ENCODE data around the gene XPR1.
"Not testable (repeated sequence)": the region's sequence is repeated elsewhere in the genome, so short reads cannot be mapped to it uniquely, and the experiment has no call there.

Gene XPR1

DNA sequence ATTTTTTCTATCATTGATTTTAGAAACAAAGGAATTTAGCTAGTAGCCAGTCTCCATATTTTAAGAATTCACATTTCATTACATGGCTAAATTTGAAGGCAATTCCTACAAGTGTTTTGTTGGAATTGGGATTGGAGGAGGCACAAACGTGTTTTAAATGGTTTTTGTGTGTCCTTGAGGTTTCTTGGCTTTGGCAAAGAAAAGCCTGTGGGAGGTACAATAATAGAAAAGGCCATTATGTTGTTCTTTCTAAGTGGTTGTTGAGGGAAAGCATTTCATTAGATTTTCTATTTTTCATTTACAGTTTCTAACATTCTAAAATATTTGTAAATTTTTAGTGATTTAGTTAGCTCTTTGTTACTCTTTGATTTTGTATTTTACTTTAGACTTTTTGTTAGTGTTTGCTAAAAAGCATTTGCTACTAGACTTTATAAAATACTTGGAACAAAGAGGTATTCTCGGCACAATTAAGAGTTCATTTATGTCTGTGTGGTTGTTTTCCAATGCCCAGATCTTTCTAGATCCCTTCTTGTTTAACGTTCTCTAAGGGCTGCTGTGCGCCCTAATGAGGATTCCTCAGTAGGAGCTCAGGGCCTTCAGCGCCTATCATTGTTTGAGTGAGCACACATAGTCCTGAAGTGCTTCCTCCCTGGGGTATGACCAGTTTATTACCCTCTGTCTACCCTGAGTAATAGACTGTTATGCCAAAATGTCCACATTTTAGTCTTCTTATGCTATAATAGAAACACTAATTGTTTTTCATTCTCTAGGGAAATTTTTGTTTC, 210.9 kb downstream of the XPR1 start:
- no peak for DNase-seq

DNA sequence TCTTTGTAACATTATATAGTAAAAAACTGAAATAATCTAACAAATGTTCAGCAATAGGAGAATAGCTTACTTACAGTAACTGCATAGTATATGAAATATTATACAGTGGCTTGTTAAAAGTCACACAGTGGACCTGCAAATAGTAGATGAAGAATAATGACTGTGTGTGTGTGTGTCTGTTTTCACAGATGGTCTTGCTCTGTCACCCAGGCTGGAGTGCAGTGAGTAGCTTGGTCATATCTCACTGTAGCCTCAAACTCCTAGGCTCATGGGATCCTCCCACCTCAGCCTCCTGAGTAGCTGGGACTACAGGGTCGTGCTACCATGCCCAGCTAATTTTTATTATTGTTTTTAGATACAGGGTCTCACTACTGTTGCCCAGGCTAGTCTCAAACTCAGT, 213.5 kb downstream of the XPR1 start:
- no peak for DNase-seq

DNA sequence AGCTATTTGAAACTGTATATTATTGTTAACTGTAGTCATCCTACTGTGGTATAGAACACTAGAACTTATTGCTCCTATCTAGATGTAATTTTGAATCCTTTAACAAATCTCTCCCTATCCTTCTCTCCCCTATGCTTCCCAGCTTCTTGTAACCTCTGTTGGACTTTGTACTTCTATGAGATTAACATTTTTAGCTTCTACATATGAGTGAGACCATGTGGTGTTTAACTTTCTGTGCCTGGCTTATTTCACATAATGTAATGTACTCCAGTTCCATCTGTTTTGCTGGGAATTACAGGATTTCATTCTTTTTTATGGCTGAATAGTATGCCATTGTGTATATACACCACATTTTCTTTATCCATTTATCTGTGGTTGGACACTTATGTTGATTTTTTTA, 216.4 kb downstream of the XPR1 start:
- no peak for DNase-seq

DNA sequence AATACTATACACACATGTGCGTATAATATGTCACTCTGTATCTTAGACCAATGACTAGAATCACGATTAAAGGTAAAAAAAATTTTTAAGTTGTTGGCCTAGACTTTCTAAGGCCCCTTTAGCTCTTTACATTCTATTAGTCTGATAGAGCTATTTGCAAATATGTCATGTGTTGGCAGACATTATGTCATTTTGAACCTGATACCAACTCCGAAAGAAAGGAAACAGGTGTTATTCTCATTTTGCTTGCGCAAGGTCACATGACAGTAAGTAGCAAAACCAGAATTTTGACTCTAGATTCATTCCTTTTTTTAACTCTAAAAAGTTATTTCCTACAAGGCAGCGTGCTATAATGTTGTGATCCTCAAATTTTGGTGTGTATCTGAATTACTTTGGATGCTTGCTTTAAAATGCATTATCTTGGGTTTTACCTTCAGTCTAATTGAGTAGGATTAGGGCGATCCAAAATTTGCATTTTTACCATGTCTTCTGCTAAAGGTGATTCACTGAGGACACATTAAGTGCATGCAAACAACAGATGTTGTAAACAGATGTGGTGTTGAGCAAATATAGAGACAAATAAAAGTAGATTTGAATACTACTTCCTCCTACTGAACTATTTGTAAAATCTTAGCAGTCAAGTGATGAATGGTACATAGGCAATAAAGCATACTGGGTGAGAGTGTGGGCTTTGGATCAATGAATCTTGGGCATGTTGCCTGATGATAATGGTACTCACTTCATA, 217.4 kb downstream of the XPR1 start:
- peak in 1 of 2 donors; percentile 1 for DNase-seq

DNA sequence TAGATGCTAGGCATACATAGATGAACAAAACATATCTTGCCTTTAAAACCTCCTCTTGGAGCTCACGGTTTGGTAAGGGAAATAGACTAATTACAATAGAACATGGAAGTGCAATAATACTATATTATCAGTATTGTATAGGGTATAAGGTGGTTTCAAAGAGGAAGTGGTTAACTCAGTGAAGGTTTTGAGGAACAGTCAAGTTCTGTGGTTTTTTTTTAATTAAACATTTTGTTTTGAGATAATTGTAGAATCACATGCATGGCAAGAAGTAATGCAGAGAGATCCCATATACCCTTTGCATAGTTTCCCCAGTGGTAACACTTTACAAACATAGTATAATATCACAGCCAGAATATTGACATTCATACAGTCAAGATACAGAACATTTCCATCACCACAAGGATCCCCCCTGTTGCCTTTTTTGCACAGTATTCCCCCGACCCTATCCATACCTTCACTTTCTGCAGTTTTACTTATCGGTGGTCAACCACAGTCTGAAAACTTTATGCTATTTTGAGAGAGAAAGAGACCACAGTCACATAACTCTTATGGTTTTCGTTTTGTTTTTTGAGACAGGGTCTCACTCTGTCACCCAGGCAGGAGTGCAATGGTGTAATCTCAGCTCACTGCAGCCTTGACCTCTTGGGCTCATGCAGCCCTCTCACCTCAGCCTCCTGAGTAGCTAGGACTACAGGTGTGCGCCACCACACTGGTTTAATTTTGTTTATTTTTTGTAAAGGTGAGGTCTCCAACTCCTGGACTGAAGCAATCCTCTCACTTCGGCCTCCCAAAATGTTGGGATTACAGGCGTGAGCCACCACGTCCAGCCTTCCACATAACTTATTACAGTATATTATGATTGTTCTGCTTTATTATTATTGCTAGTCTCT, 220.4 kb downstream of the XPR1 start:
- peak in 1 of 2 donors; percentile 18 for DNase-seq

DNA sequence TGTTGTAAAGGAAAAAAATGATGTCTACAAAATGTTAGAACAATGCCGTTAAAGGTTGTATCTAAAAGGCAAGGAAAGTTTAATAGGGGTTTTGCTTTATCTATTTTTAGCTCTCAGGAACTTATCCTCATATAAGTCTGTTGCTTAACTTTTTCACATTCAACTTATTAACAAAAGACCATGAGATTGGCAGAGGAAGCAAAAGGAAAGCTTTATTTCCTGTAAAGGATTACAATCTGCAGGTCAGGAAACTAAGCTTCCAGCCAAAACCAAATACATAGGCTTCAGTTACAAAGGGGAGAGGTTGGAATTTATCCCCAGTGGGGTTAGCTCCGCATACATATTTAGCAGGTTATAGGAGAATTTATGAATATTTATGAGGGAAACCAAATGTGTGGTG, 222.2 kb downstream of the XPR1 start:
- DNase-seq = no peak

DNA sequence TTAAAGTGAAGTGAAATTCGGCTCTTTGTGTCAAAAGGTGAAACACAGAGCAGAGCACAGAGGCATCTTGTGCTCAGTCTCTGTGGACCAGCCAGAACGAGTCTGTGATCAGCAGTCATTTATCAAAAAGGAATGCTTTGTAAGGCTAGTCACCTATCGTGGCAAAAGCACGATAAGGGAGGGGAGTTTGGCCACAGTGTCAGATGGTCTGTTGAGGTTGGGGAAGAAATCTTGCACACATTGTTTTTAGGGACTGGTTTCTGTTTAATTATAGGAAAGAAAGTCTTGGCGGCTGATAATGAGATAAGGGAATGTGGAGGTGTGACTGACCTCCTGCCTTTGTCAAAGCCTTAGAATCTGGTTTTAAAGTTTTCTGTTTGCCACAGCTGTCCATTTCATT, 222.6 kb downstream of the XPR1 start:
- no peak for DNase-seq

DNA sequence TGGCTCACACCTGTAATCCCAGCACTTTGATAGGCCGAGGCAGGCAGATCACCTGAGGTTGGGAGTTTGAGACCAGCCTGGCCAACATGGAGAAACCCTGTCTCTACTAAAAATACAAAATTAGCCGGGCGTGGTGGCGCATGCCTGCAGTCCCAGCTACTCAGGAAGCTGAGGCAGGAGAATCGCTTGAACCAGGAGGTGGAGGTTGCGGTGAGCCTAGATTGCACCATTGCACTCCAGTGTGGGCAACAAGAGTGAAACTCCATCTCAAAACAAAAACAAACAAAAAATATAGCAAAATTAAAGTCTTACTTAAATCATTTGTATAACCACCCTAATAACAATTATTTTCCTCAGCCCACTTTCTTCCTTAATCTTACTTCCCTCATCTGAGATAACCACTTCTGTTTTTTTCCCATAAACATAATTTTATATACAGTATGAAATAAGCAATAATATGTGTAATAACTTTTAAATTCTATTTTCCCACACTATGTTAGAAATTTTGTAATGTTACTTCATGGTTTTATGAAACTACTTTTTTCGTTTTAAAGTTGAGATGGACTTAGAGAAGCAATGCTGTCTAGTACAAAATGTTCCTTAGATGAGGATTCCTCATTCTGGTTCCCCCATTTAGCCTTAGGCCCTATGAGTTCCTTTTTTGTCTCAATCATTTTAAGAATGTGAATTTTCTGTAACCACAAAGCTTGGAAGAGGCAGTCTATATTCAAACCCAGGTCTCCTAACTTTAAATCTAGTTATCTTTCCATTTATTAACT, 226.3 kb downstream of the XPR1 start:
- not testable (repeated sequence) for DNase-seq

DNA sequence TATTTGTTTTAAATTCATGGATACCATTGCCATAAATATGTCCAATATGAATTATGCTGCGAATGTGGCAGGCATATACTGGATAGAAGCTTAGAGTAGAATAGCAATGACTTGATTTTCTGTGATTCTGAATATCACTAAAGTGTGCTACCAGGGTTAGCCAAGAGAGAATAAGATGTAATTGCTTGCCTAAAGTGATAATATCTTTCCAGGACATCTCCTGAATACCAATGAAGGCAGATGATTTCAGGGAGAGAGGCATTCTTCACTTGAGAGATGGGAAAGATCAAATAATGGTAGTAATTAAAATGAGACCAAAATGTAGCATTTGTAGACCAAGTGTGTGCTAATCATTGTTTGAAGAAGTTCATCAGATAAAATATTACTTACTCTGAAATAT, 227.5 kb downstream of the XPR1 start:
- DNase-seq = no peak

DNA sequence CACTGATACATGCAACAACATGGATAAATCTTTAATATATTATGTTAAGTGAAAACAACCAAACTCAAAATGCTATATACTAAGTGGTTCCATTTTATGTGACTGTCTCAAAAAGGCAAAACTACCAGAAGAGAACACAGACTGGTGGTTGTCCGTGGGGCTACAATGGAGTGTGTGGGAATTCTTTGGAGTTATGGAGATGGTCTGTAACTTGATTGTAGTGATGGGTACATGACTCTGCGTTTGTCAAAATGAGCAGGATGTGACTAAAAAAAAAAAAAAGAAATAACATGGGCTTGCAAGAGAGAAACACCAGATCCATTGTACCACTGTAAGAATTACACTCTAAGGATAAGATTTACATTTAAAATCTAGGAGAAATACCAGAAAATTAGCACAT, 228.7 kb downstream of the XPR1 start:
- no peak for DNase-seq

DNA sequence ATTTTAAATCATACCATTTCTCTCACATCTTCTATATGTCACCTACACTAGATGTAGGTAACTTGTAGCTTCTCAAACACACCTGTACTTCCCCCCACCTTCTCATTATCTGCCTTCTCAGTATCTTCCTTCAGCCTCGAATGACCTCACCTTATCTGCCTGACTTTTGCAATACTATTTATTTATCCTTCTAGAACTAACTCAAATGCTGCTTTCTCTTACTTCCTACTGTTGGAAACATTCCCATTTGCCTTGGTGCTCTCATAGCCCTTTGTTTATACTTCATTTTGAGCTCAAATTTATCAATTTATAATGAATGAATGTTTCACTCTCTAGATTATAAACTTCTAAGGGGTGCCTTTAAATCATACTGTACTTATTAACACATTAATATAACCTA, 230.5 kb downstream of the XPR1 start:
- DNase-seq = no peak

DNA sequence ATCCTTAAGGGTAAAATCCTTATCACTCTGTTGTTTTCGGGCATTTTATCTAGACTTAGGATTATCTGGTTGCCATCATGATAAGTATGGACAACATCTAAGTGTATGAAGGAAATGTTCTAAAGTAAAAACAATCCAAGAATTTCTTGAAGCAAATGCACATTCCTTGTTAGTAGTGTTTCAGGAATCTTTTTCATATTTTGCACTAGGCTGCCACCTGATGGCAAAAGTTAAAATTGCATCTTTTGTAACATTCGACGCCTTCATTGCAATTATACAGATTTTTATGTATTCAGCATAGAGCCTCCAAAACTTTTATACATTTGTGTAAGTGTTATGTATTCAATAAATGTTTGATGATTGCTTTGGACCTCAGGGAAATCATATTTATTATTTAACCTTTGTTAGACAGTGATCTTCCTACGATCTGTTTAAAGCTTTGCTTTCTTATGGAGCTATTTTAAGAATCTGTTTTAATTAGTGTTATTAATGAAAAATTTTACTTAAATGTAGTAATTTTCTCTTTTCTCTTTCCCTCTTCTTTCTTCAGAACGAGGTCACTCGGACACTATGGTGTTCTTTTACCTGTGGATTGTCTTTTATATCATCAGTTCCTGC, 231.4 kb downstream of the XPR1 start:
- peak in 1 of 2 donors; percentile 22 for DNase-seq

DNA sequence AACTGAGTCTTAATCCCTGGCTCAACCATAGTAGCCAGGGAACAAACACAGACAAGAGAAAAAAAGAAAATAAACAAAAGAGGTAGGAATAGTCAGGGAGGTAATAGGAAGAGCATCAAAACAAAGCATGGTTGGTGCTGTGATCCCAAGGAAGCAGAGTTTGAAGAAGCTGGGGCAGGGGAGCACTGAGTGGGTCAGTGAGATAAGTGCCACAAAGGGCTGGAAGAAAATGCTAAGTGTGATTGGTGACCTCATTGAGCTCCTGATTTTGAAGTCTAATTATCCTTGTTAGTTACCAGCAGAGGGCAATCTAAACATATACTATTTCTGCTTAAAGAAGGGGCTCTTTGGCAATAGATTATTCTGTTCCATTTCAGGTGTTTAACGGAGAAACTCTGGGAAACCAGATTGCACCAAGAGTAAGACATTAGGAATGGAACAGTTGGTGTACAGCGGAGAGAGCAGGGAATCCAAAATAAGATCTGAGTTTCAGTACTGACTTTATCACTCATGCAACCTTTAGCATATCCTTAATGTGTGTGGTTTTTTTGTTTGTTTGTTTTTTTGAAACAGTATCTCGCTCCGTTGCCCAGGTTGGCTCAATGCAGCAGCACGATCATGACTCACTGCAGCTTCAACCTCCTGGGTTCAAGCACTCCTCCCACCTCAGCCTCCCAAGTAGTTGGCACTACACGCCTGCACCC, 250.1 kb downstream of the XPR1 start:
- DNase-seq = peak in 1 of 2 donors; percentile 26

DNA sequence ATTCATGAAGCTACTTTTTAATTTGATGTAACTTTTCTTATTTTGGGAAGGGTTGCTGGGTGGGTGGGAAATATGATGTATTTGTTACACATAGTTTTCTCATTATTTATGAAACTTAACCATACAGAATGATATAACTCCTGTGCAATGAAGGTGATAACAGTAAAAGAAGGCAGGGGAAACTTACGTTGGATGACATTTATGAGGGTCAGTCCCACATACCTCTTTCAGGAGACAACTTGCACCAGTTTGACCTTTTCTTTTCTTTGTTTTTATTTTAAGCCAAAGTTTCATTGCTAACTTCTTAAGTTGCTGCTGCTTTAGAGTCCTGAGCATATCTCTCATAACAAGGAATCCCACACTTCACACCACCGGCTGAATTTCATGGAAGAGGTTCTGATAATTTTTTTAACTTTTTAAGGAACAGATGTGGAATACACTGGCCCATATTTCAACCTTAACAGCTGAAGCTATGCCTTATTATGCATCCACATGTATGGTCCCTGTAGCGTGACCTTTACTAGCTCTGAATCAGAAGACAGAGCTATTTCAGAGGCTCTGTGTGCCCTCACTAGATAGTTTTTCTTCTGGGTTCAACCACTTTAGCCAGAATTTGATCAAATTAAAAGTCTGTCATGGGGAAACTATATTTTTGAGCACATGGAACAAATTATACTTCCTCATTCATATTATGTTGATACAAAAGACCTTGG, 252.9 kb downstream of the XPR1 start:
- no peak for DNase-seq

DNA sequence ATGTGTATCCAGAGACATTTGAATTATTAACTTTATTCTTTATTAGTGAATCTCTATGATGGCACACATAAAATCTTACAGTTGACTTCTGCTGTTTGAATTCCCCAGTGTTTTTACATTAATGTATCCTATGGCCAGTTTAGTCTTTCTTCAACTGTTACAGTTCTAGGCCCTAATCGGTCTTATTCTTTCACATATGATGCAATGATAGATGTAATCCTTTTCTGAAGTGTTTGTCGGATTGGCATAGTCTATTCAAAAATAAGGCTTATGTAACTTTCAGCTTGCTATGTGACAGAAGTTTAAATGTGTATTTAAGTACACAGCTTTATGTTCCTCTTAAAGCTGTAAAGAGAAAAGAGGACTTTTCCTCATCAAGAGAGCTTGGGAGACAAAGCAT, 254.5 kb downstream of the XPR1 start:
- no peak for DNase-seq

DNA sequence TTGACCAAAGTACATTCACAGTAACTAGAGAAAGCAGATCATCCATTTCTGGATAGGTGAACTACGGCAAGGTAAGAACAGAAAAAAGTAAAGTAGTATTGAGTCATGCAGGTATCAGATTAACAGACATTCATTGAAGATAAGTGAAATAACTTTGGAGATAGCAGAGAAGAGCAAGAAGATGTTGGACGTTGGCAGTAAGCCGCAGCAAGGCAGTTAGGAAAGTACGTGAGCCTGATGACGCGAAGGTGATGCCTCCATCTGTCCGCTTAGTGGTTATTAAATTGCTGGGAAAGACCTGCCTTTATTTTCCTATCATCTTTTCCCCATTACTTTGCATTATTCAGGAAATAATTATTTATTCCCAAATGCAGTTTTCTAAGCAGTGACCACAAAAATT, 256.0 kb downstream of the XPR1 start:
- no peak for DNase-seq

DNA sequence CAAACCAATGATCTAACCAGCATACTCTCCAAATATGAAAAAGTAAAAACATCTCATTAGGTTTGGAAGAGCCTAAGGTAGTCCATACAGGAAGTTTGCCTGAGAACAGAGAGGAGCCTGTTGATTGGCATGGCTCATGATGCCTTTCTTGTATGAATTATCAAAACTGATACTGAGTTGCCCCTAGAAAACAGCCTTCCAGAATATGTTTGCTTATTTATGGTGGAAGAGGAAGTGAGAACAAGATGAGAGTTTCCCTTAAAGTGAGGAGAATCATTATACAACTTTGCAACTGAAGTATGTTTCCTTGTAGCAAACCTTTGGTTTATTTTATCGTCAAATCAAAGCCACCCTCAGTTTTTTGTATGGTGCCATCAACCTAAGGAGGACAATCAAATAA, 257.0 kb downstream of the XPR1 start:
- DNase-seq = no peak

DNA sequence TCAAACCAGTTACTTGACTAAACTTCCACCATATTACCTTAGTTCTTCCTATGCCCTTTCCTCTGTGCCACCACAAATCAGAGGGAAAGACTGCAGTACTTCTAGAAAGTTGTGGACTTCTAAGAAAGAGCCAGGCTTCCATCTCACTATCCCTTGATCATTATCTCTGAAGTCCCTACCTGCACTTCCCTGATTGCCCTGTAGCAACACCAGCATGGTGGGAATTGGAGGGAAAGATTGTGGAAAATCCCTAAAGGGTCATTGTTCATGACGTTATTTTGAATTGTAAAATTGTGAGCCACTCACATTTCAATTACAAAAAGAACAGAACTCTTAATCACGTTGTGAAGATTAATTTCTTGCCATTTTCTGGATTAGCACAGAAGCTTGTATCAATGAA, 257.5 kb downstream of the XPR1 start:
- DNase-seq = no peak

DNA sequence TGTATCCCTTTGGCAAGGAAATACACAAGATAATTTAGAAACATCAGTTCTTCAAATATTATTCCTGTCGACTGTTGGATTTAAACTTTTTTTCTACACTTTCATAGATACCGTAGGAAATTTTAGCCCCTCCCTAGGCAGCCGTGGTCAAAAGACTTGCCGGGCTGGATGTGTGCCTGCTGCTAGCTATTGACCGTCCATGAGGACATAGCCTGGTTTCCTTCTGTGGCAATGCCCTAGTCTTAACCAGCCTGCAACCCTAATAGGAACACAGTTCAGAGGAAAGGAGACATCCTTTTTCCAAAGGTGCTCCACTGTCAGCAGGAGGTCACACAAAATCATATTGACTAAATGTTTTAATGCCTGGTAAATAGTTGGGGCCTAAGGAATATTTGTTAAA, 260.4 kb downstream of the XPR1 start:
- no peak for DNase-seq

DNA sequence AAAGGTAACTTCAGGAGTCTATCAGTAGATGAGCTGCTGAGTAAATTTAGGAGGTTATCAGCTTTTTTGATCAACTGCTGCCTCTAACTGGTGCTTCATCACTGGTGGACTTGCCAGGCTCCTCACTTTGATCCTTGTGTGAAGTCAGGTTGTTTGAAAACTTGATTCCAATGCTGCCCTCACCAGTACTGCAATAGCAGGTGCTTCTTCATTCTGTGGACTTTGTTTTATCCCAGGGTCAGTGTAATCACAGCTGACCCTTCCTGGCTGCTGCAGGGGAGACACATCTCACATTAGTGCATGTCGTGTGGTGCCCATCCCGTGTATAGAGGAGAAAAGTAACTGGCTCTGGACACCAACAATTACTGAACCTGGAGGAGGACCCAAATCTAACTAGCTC, 260.9 kb downstream of the XPR1 start:
- DNase-seq = no peak

DNA sequence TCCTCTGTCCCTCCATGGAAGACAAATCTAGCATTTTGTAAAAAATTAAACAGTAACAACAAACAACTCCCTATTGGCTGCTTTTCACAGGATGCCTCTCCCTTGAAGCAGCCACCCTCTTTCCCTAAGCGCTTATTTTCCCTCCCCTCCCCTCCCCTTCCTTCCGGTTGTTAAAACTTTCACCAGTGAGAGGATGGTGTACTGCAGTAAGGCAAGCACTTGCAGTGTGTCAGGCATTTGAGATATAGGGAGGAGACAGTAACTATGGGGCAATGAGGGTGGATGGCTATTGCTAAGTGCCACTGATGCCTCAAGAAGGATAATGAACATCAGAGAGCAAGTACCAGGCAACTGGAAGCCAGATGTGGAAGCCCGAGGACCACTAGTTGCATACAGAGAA, 261.8 kb downstream of the XPR1 start:
- no peak for DNase-seq
